C4-2B (cell line): Measurements from ENCODE around the gene TFF2.

Experiments
- H3K27ac ChIP-seq: fragments of 450-650 bp; 2 replicates; pipeline ENCODE4 v1.5.1; 2017
- CTCF ChIP-seq: fragments of 450-650 bp; conservative IDR thresholded peaks from 2 replicates; pipeline ENCODE4 v1.5.1; 2017; ENCODE audit warnings: mild to moderate bottlenecking
- ZFX ChIP-seq: fragments of 450-650 bp; IDR thresholded peaks from 2 replicates; pipeline ENCODE4 v1.6.1; 2017

The TFF2 gene

GRCh38 chr21:42373908-42374455 is 23.2 kb upstream of the TFF2 start:
- H3K27ac ChIP-seq, result no peak overlapping the region
- no peak for TF ChIP-seq ZFX
- TF ChIP-seq CTCF, result no peak

DNA sequence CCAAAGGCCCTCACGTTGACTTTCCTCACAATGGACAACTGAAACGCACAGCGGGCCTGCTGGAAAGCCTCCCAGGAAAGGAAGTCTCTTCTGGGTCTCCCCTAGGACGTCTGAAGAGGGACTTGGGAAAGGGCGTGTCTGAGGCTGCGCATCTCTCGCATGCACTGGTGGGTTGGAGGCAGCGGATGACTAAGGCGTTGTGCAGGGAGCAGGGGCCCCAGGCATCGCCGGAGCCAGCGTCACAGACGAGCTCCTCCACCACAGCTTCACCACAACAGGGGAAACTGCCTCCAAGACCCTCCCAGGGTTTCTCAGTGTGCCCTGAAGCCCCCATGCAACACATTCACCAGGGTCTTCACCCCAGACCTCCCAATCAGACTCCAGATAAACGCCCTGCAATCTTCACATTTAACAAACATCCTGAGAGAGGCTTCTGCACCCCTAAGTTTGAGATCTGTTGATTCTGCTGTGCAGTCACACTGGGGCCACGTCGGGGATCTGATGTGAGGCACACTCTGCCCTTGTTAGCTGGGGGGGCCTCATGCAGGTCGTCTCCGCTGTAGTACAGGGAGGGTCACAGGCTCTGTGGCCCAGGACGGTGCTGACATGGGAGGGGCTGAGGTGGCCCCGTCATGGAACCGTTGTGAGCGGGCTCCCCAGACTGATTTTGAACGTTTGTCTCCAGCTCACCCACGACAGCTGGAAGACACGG is 22.6 kb upstream of the TFF2 start:
- TF ChIP-seq ZFX (no peak), CTCF (no peak)
- no peak overlapping the region for H3K27ac ChIP-seq

DNA sequence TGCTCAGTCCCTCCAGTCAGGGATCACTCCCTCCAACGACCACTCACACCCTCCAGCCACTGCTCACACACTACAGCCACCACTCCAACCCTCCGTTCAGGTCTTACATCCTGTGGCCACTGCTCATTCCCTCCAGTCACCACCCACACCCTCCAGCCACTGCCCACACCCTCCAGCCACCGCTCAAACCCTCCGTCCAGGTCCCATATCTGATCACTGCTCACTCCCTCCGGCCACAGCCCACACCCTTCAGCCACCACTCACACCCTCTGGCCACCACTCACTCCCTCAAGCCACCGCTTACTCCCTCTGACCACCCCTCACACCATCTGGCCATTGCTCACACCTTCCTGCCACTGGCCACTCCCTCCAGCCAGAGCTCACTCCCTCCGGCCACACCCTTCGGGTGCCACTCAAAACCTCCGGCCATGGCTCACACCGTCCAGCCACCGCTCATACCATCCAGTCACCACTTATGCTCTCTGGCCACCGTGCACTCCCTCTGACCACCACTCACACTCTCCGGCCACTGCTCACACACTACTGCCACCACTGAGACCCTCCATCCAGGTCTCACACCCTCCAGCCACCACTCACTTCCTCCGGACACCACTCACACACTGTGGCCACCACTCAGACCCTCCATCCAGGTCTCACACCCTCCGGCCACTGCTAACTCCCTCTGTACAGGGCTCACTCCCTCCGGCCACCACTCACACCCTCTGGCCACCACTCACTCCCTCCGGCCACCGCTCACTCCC is 20.3 kb upstream of the TFF2 start:
- TF ChIP-seq CTCF (no peak), ZFX (no peak)
- H3K27ac ChIP-seq, result no peak overlapping the region

- no peak for TF ChIP-seq CTCF
- TF ChIP-seq ZFX, result no peak
- H3K27ac ChIP-seq, result no peak overlapping the region
These were observed 19.0 kb upstream of the TFF2 start for GRCh38 chr21:42369821-42370220.

GRCh38 chr21:42367367-42368165 is 16.8 kb upstream of the TFF2 start:
- no peak for TF ChIP-seq CTCF
- no peak for TF ChIP-seq ZFX
- H3K27ac ChIP-seq, result peak overlapping the region; percentile 59

DNA sequence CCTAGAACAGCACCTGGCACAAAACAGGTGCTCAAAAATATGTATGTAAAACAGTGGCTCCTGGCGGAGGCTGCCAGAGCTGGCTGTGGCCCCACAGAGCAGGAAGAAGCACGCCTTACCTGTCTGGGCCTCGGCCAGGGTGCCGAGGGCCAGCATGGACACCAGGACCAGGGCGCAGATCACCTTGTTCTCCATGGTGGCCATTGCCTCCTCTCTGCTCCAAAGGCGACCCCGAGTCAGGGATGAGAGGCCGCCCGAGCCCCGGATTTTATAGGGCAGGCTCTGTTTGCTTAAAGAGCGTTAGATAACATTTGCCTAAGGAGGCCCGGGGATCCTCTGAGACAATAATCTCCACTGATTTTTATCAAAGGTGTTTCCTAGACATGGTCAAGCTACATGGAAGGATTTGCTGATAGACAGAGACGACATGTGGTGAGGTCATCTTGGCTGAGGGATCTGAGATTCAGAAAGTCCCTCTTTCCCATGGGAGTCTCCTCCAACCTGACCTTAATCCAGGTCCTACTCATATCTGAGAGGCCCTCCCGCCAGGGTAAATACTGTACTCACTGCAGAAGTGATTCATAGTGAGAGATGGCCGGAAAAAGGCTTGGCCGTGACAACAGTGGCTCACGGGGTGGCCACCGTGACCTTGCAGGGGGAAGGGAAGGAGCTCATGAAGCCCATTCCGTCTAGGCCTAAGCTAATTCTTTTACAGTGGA is 15.7 kb upstream of the TFF2 start, which contains the start of gene TFF1:
TFF1 (minus strand) TSS at position 244 of the 719 bp plus-strand sequence; CDS start at position 204, 40 bp downstream.
- TF ChIP-seq ZFX, result no peak
- no peak; the same call in 1 of the 2 replicates for TF ChIP-seq CTCF

More for the DNA sequence above, 15.7 kb upstream of the TFF2 start, which contains the start of gene TFF1:
- H3K27ac ChIP-seq, result peak within 1 kb of the TSS; percentile 59
